GM12892 (cell line): Measurements from ENCODE around the gene MYL6B.
"Not testable (repeated sequence)": the region's sequence is repeated elsewhere in the genome, so short reads cannot be mapped to it uniquely, and the experiment has no call there.

Experiments used
- DNase-seq: peaks from one replicate; pipeline ENCODE4 v3.0.0; 2011; ENCODE audit not compliant: insufficient read length
- FAIRE-seq: peaks from 2 replicates; lab custom pipeline; 2011; peaks lifted over from hg19 to GRCh38; lab: Jason Lieb, UNC
- POLR2A ChIP-seq: IDR thresholded peaks from 2 replicates; pipeline ENCODE4 v1.6.1; 2011; ENCODE audit warnings: low read depth, low read length, control low read depth
- POLR2AphosphoS5 ChIP-seq: IDR thresholded peaks from 2 replicates; pipeline ENCODE4 v1.6.1; 2011; ENCODE audit warnings: low read depth, low read length, control low read depth
- TAF1 ChIP-seq: IDR thresholded peaks from 2 replicates; pipeline ENCODE4 v1.6.1; 2011; ENCODE audit warnings: low read depth, mild to moderate bottlenecking, control low read depth, low read length, borderline replicate concordance

MYL6B gene

GRCh38 chr12:56189918-56190694, 37.7 kb downstream of the MYL6B start:
- DNase-seq: peak; percentile 52
- FAIRE-seq: peak; percentile 78

DNA sequence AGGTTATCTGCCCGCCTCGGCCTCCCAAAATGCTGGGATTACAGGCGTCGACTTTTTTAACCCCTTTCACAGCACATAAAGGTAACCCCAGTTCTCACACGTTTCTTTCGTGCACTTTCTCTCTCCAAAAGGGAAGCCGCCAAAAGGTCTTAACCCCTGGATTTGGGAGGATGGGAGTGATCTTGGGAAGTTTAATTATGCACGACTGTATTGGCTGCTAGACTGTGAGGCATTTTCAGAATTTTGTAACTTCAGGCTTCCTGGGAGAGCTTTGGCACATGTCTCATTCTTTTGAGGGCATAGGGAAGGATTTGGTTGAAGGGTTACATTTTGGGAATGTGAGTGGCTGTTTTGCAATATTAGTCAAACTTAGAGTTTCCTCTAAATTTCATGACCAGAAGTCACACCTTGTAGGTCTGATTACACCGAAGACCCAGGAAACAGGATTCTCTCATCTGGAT, 38.3 kb downstream of the MYL6B start:
- no peak for DNase-seq
- no peak for FAIRE-seq
- TF ChIP-seq TAF1 (no peak), POLR2AphosphoS5 (no peak), POLR2A (no peak)

More at GRCh38 chr12:56189918-56190694, 37.7 kb downstream of the MYL6B start:
- TF ChIP-seq POLR2A: 0 out of 2 replicates have a peak, but pooled peaks have one; percentile 21
- no peak for TF ChIP-seq POLR2AphosphoS5

DNA sequence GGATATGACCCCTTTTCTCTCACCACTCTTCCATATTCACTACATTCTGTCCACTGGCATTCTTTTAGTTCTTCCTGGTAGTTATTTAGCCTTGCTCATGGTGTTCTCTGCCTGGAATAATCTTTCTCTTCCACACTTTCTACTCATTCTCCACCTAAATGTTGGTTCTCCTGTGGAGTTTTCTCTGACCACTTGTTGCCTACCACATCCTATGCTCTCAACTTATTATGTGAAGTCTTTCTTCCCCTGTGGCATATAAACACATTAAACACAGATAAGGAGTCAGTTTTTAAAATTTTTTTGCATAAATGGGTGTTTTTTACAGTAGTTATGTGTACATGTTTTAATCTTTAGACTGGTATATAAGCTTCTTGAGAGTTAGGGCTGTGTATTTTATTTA, 40.2 kb downstream of the MYL6B start:
- no peak for FAIRE-seq
- TF ChIP-seq POLR2AphosphoS5 (no peak), POLR2A (no peak), TAF1 (no peak)
- DNase-seq: no peak

DNA sequence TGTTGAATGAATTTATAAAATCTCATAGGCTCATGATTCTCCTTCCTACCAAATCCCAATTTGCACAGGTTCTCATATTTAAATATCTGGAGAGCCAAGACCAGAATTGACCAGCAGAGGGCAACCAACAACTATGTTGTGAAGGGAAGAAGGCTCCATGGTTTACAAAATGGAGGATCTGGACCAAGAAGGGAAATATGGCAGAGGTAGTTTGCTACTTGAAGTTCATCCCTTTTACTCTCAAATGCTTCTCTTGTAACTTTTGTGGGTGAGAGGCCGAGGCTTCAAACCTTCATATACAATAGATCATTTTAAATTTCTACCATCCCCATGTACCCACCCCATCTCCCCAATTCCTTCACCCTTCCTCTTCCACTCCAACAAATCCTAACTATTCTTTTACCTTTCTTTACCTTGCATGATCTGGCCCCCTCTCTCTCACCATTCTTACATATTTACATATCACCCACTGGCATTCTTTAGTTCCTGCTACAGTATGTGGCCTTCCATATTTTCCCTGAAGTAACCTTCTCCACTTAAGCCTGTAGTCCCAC, 40.7 kb downstream of the MYL6B start:
- TF ChIP-seq POLR2AphosphoS5 (no peak), POLR2A (peak; percentile 30; the same call in 1 of the 2 replicates), TAF1 (0 out of 2 replicates have a peak, but pooled peaks have one; percentile 22)
- DNase-seq: peak; percentile 43
- peak; percentile 86 for FAIRE-seq

DNA sequence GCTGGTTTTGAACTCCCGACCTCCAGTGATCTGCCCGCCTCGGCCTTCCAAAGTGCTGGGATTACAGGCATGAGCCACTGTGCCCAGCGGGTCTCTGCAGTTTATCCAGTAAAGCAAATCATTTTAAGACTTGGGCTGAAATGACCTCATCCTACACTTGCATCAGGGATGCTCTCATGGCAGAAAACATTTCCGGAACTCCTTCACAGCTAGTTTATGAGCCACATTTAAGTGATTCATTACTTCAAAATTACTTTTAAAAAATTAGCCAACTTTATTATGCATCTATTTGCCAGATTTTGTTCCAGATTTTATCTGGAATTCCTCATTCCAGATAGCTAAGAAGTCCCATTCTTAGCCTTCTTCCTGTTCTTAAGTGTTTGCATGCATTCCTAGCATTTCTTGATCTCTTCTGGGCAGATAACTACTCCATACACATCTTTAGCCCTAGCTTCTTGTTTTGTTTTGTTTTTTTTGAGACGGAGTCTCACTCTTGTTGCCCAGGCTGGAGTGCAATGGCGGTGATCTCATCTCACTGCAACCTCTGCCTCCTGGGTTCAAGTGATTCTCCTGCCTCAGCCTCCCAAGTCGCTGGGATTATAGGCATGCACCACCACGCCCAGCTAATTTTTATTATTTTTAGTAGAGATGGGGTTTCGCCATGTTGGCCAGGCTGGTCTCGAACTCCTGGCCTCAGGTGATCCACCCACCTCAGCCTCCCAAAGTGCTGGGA, 44.6 kb downstream of the MYL6B start:
- not testable (repeated sequence) for DNase-seq, FAIRE-seq

GRCh38 chr12:56197921-56198635, 45.7 kb downstream of the MYL6B start:
- DNase-seq: no peak
- FAIRE-seq: no peak
- TF ChIP-seq POLR2A (no peak), POLR2AphosphoS5 (no peak), TAF1 (no peak)

- DNase-seq (no peak), FAIRE-seq (no peak)
- TF ChIP-seq TAF1 (no peak), POLR2A (no peak), POLR2AphosphoS5 (no peak)
These were observed 46.4 kb downstream of the MYL6B start for GRCh38 chr12:56198836-56199235.

DNA sequence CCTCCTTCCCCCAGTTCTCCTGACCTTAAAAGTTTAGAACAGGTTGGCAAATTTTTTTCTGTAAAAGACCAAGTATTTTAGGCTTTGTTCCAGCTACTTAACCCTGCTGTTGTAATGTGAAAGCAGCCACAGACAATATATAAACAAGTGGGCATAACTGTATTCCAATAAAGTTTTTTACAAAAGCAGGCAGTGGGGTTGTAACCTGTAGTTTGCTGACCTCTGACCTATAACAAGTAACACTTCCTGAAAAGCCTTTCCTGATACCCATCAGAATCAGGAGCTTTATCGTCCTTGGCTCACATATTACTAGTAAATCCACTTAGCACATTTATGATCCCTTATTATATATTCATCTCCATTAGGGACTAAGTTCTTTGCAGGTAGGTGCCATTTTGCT, 50.0 kb downstream of the MYL6B start:
- TF ChIP-seq TAF1 (no peak), POLR2A (no peak), POLR2AphosphoS5 (no peak)
- DNase-seq: no peak
- no peak for FAIRE-seq

GRCh38 chr12:56202838-56203237, 50.5 kb downstream of the MYL6B start:
- FAIRE-seq: no peak
- TF ChIP-seq POLR2A: no peak
- no peak for TF ChIP-seq TAF1
- no peak for TF ChIP-seq POLR2AphosphoS5
- DNase-seq: no peak

GRCh38 chr12:56204275-56204674, 51.9 kb downstream of the MYL6B start:
- no peak for FAIRE-seq
- TF ChIP-seq POLR2A (no peak), TAF1 (no peak)
- DNase-seq: no peak

GRCh38 chr12:56205445-56205844, 53.1 kb downstream of the MYL6B start:
- no peak for FAIRE-seq
- TF ChIP-seq POLR2A (no peak), POLR2AphosphoS5 (no peak), TAF1 (no peak)
- DNase-seq: no peak
